ENCODE measurements around the gene ABCA7. TPM values are rescaled to one million over a fixed set of nuclear protein-coding genes. Genes with fewer than 3 reads are reported as not detected.

Gene ABCA7
- total and polyA plus RNA-seq, 2 of the 13 experiments (the other 11 are each of a cell fraction or from before 2014, with no cell fraction given): 4.4 to 32.4 TPM

DNA sequence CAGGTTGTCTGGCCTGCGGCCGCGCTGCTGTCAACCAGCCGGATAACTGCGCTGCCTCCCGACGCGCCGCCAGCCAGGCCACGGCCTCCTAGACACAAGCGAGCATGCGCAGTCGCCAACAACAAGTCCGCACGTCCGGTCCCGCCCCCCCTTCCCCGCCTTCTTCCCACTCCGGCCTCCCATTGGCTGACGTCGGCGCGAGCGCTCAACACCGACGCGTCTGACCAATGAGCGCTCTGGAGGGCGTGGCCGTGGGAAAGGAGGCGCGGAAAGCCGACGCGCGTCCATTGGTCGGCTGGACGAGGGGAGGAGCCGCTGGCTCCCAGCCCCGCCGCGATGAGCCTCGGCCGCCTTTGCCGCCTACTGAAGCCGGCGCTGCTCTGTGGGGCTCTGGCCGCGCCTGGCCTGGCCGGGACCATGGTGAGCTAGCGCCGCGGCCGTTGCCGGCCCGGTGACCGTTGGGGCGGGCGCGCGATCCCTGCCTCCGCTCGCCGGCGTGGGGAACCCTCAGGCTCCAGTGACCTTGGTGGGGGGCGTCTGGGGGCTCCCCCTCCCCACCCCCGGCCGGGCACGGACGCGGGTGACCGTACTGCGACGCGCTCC lies 63.9 kb downstream of the ABCA7 start, which contains the start of gene GPX4 (continued):
- TF ChIP-seq, protein P1, sequence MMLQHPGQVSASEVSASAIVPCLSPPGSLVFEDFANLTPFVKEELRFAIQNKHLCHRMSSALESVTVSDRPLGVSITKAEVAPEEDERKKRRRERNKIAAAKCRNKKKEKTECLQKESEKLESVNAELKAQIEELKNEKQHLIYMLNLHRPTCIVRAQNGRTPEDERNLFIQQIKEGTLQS (CRISPR knock-in tag; IDR thresholded peaks at IDR 0.05): peak; percentile 52; the same call in 1 of the 2 replicates
- TF ChIP-seq EP300 (IDR thresholded peaks at IDR 0.05; ENCODE audit: low read depth in 2 of 2, low read length in 2 of 2): no peak
- TF ChIP-seq EP300 (CRISPR knock-in tag; IDR thresholded peaks at IDR 0.05; ENCODE audit: borderline replicate concordance): peak; percentile 44
- no peak for TF ChIP-seq SMAD9 (CRISPR knock-in tag; IDR thresholded peaks at IDR 0.05)
- TF ChIP-seq ZSCAN12 (CRISPR knock-in tag; IDR thresholded peaks at IDR 0.05): no peak
- 0 out of 2 replicates have a peak, but pooled peaks have one; percentile 8 for TF ChIP-seq NFKBIZ (CRISPR knock-in tag; IDR thresholded peaks at IDR 0.05)
- TF ChIP-seq FOXC1 (CRISPR knock-in tag; IDR thresholded peaks at IDR 0.05; ENCODE audit: borderline replicate concordance): peak; percentile 59; the same call in 1 of the 2 replicates
- TF ChIP-seq, protein P2, sequence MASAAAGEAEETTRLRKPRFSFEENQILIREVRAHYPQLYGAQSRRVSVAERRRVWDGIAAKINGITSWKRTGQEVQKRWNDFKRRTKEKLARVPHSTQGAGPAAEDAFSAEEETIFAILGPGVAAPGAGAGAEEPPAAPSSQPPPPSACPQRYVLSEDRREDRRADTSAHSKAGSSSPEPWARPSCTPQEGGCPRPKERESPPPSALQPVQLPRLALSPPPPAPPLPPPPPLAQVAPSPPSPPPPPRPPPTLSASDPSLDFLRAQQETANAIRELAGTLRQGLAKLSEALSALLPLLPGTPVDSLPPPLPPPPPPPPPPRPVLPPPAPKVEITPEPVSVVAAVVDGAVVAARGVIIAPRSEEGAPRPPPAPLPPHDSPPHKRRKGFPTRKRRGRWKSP (CRISPR knock-in tag; IDR thresholded peaks at IDR 0.05): peak; percentile 74; the same call in 1 of the 2 replicates
- no peak for TF ChIP-seq ESRRA (CRISPR knock-in tag; IDR thresholded peaks at IDR 0.05; ENCODE audit: low read depth)
- TF ChIP-seq RAD51 (IDR thresholded peaks at IDR 0.05; ENCODE audit: borderline replicate concordance): no peak
- 0 out of 2 replicates have a peak, but pooled peaks have one; percentile 32 for TF ChIP-seq KMT2A (CRISPR knock-in tag; IDR thresholded peaks at IDR 0.05)
- peak; percentile 36; the same call in 1 of the 2 replicates for TF ChIP-seq KDM5A (IDR thresholded peaks at IDR 0.05; ENCODE audit: borderline replicate concordance, low read length)
- TF ChIP-seq, protein P3, sequence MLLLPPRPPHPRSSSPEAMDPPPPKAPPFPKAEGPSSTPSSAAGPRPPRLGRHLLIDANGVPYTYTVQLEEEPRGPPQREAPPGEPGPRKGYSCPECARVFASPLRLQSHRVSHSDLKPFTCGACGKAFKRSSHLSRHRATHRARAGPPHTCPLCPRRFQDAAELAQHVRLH (CRISPR knock-in tag; IDR thresholded peaks at IDR 0.05; ENCODE audit: borderline replicate concordance, low read depth): peak; percentile 51; the same call in 1 of the 2 replicates
- TF ChIP-seq ZNF784 (CRISPR knock-in tag; IDR thresholded peaks at IDR 0.05; ENCODE audit: borderline replicate concordance): peak; percentile 55; the same call in 1 of the 2 replicates
- no peak for TF ChIP-seq ZNF552 (CRISPR knock-in tag; IDR thresholded peaks at IDR 0.05; ENCODE audit: borderline replicate concordance)
- TF ChIP-seq RXRA (CRISPR knock-in tag; IDR thresholded peaks at IDR 0.05): no peak
- TF ChIP-seq, protein P4, sequence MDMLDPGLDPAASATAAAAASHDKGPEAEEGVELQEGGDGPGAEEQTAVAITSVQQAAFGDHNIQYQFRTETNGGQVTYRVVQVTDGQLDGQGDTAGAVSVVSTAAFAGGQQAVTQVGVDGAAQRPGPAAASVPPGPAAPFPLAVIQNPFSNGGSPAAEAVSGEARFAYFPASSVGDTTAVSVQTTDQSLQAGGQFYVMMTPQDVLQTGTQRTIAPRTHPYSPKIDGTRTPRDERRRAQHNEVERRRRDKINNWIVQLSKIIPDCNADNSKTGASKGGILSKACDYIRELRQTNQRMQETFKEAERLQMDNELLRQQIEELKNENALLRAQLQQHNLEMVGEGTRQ (IDR thresholded peaks at IDR 0.05; ENCODE audit: low read depth, low read length): no peak
- TF ChIP-seq, protein P4 (CRISPR knock-in tag; IDR thresholded peaks at IDR 0.05; ENCODE audit: borderline replicate concordance): no peak
- peak; percentile 91; the same call in 1 of the 2 replicates for TF ChIP-seq MTERF4 (CRISPR knock-in tag; IDR thresholded peaks at IDR 0.05)
- TF ChIP-seq TEAD3 (CRISPR knock-in tag; optimal IDR thresholded peaks at IDR 0.05; ENCODE audit: borderline replicate concordance): no peak
- peak; percentile 68 for TF ChIP-seq CSRNP1 (CRISPR knock-in tag; IDR thresholded peaks at IDR 0.05)
- TF ChIP-seq, protein P5, sequence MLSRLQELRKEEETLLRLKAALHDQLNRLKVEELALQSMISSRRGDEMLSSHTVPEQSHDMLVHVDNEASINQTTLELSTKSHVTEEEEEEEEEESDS (CRISPR knock-in tag; IDR thresholded peaks at IDR 0.05; ENCODE audit: borderline replicate concordance): 0 out of 2 replicates have a peak, but pooled peaks have one; percentile 62

All from HepG2 (cell line).